Activated CD4-positive, alpha-beta T cell treated with anti-CD3 and anti-CD28 coated beads for 24 hours (primary cell): ENCODE measurements around the gene GTF3C4.
A peak's percentile ranks its signal among the peaks of the same experiment; 100 is the strongest.

Source experiments
- DNase-seq, 2 donors: peaks; one replicate each; pipeline ENCODE4 v3.0.0-alpha.2; 2020; ENCODE audit warnings: low read depth in 2 of 2

GTF3C4 gene, protein sequence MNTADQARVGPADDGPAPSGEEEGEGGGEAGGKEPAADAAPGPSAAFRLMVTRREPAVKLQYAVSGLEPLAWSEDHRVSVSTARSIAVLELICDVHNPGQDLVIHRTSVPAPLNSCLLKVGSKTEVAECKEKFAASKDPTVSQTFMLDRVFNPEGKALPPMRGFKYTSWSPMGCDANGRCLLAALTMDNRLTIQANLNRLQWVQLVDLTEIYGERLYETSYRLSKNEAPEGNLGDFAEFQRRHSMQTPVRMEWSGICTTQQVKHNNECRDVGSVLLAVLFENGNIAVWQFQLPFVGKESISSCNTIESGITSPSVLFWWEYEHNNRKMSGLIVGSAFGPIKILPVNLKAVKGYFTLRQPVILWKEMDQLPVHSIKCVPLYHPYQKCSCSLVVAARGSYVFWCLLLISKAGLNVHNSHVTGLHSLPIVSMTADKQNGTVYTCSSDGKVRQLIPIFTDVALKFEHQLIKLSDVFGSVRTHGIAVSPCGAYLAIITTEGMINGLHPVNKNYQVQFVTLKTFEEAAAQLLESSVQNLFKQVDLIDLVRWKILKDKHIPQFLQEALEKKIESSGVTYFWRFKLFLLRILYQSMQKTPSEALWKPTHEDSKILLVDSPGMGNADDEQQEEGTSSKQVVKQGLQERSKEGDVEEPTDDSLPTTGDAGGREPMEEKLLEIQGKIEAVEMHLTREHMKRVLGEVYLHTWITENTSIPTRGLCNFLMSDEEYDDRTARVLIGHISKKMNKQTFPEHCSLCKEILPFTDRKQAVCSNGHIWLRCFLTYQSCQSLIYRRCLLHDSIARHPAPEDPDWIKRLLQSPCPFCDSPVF

DNA sequence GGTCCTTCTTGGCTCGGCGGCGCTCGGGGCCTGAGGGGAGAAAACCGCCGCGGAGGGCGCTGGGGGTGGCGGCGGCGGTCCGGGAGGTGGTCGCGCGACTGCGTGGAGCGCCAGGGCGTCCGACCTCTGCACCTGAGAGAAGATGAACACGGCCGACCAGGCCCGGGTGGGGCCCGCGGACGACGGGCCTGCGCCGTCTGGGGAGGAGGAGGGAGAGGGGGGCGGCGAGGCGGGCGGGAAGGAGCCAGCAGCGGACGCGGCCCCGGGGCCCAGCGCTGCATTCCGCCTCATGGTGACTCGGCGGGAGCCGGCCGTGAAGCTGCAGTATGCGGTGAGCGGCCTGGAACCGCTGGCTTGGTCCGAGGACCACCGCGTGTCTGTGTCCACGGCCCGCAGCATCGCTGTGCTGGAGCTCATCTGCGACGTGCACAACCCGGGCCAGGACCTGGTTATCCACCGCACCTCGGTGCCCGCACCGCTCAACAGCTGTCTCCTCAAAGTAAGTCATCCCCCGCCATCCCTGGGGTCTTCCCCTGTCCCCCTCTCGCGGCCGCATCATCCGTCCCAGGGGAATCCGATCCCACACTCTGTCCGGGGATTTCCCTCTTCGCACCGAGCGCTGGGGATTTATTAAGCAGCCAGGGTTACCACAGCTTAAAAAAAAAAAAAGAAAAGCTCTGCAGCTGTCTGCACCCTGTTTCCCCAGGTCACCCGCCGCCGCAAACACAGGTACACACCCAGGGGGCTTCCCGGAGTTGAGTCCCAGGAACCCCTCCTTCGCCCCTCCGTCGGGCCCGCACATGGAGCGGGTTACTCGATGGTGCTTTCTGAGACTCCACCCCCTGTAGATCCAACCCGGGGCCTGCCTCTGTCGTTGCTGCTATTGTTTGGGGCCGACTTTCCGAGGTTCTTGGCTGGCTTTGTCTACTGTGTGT is at the start of gene GTF3C4:
Gene GTF3C4 (plus strand): TSS at position 8 of the 935 bp plus-strand sequence. CDS start 135 bp downstream, at position 143.
- DNase-seq, result peak; percentile 9 to 15

DNA sequence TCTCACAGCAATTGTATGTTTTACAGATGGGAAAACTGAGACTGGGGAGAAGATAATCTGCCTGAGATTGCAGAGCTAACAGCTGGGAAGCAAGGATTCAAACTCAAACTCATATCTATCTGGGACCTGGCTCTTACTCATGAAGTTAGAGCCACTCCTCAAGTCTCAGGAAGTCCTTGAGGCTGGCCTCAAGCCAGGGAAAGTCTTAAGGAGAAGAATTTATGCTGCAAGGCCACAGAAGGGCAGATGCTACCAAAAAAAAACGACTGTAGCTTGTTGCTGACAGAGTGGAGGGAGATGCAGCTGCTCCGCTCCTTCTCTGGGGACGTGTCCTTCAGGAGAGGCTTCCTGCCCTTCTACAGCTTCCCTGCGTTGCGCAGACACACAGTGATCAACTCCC is 48.1 kb upstream of the GTF3C4 start:
- no peak for DNase-seq

DNA sequence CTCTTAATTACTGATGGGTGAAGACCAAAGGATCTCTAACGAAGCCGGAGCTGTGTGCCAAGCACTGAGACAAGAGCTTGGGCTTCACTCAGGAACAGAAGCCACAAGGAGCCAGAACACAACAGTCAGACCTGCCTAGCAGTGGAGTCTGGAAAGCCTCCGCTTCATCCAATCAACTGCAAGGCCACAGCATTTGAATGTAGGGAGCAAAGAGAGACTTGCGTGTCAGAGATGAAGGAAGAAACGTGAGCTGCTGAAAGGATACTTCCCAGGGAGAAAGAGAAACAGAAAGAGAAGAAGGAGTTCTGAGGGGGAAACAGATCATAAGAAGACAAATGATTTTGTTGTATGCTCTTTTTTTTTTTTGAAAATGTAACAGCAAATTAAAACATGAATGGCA is 44.0 kb upstream of the GTF3C4 start:
- no peak for DNase-seq

DNA sequence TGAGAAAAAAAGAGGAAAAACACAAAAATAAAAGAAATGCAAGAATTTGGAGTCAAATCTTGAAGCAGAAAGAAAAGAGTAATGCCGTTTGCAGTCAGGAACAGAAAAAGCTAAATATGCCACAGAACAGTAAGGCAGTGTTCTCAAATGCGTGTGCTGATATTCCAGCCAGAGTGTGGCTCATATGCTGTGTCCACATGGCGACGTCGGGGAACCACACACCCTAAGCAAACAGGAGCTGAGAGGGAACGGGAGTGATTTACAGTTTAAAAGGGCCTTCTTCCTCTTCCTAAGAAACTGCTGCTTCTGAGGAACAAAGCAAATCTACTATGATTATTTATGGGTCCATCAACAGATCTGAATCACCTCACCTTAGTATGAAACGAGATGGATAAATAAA is 43.2 kb upstream of the GTF3C4 start:
- DNase-seq, result no peak

DNA sequence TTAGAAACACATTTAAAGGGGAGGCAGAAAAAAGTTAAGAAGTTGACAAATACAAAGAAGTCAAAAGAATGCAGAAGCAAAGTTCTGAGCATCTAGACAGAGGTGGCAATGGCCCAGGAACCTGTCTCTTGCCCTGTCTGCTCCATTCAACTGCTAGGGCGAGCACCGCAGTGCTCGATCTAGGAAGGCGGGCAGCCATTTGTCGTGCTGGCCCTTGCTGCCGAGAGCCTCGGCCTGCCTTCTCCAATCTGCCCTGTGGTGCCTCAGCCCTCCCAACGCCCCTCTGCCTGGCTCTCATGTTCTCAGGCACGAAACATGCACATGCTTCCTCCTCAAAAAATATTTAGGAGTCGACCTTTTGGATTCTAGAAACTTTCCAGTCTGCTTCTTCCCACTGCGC is 42.7 kb upstream of the GTF3C4 start:
- no peak for DNase-seq

DNA sequence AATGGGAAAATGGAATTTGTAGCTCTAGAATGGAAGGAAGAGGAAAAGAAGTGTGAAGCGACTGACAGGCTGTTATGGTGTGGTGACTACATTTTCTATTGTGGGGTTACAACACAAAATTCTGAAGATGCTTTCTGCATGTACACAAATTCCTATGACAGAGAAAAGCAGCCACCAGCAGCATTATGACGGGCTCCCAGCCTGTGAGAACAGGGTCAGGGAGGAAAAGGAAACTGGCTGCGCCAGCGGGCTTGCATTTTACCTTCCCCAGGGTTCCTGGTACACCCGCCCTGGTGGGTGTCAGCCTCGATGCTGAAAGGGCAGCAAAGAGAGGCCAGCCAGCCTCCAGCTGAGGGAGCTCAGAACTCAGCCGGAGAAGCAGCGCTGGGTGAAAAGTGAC is 41.5 kb upstream of the GTF3C4 start:
- no peak for DNase-seq

DNA sequence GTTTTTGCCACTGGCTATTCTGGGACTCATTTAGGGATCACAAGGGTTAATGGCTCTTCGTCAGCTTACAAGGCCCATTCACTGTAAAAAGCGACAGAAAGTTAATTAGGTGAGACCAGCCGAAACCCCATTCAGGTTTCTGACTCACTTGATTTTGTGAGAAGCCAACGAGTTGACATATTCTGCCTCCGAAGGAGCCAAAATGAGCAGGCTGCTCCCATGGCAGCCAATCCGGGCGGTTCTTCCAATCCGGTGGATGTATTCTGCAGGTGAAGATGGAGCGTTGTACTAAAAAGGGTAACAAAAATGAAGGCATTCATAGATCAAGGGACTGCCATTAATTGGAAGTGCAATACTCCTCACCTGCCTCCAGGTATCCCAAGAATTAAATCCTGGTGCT is 40.1 kb upstream of the GTF3C4 start:
- DNase-seq, result no peak

DNA sequence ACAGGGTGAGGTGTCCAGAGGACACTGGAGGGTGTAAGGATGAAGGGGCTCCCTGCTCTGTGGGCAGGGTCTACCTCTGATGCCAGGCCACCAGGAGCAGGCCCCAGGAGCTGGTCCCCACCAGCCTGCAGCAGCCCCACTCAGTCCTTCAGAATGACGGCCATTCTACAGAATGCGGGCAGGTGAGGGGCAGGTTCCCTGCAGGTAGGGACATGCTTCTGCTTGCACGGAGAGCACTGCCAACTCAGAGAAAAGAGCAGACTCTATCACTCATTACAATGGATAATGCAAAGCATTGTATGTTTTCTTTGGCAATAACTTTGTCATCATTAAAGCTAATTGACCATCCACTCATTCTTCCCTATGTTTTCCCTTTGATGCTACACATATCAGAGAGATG is 39.5 kb upstream of the GTF3C4 start:
- no peak for DNase-seq

DNA sequence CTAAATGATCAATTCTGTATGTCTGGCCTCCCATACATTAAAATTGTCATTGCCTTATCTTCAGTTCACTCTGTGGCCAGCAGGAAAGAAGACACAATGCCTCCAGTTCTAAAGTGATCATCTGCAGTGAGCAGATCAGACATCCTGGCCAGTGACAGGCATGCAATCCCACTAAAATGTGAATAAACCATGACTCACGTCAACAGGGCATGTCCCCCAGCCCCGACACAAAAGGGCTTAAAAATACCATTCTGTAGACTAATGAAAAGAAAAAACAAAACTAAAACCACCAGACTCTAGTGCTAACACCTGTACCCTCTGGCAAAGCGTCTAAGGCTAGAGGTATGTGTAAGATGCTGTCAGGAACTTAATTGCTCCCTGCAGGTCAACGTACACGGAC is 39.0 kb upstream of the GTF3C4 start:
- DNase-seq, result no peak

DNA sequence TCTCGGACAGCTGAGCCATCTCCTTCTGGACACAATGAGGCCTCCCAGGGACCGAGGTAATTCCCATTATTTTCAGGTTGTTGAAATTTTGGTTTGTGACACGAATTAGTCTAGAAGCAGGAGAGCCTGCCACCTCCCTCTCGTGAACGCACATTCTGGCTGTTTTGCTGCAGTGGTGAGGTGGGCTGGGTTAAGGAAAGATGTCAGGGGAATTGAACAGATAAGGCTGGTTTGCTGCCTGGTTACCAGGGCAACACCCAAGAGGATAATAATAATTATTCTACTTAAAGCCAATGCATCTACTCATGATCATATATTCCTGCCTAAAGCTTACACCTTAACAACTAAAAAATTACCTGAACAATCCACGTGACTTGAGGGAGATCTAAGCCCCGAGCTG is 38.6 kb upstream of the GTF3C4 start:
- no peak for DNase-seq

DNA sequence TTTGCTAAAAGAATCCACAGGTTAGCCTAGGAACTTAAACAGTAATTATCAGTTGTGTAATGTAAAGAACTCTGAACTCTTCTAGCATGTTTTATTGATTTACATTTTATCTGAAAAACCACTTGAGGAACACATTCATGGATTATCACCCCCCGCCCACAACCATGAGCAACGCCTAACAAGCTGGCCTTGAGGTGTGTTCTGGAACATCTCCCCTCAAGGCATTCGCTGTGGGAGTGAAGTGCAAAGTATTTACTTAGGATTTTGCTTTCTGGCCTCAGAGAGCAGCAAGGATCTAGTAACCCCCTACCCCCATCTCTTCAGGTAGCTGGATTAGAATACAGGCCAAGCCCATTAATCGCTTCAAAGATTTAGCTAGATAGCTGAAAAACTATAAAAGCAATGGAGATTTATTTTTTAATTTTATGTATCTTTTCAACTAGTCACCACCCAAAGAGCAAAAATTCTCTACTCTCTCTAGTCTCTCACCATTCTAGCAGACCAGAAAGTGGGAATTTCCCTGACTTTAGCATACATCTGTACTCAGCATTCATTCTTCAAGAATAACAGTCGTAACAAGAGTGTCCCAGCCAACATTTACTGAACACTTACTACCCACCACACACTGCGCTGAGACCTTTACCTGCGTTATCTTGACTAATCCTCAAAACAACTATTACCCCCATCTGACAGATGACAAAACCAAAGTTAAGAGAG is 37.7 kb upstream of the GTF3C4 start:
- no peak for DNase-seq

DNA sequence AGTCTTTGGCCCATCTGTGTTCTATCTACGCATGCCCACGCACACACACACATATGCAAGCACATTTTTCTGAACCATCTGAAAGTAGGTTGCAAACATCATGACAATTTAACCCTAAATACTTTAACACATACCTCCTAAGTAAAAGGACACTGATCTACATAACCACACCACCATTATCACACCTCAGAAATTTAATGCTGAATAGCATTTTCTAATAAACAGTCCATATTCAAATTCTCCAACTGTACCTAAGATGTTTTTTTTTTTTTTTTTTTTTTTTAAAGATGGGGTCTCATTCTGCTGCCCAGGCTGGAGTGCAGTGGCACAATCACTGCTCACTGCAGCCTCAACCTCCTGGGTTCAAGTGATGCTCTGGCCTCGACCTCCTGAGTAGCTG is 35.9 kb upstream of the GTF3C4 start:
- DNase-seq, result no peak

DNA sequence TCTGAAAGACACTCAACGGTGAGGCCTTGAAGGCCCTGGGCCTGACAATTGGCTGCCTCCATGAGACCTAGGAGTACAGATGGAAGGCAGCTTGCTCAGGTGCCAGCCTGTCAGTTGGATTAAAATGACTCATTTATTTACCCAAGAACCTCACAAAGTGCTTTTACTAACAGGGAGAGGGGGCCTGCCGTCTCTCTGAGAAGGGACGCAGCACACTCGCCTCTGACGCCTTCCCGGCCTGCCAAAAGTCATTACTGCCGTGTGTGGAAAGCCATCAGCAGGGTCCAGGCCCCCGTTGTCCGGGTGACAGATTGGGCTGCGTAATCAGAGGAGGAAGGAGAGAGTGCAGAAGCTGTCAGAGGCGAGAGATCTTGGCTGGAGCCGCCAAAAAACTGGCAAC is 32.9 kb upstream of the GTF3C4 start:
- DNase-seq, result no peak

DNA sequence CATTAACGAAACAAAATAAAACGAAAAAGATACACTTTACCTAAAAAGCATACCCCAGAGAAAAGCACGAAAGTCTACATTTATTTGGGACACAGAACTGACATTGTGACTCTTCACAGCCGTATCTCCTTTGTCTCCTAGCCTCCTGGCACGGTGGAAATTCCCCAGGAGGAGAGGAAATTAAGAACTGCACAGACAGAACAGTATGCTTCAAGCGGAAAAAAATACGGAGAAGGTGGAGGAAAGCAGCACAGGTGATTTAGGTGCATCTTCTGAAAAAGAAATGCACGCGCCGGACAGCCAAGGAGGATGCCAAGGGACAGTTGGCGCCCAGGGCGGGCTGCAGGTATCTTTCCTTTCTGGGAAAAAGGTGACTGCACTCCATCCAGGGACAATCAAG is 32.5 kb upstream of the GTF3C4 start:
- no peak for DNase-seq

DNA sequence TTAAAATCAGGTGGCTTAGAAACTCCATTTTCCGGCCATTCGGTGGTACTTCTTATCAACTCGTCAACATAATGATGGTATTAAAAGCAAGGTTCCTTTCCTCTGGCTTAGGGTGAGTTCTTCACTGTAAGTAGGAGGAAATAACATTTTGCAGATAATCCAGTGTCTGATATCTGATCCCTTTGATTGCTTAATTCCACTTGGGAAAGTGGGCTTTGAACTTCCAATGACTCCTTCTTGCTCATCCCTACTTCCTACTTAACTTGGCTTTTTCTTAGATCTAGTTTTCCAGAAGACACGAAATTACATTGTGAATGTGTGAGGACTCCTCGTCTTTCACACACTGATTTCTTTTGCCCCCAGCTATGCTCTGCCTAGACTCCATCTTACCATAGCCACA is 32.0 kb upstream of the GTF3C4 start:
- no peak for DNase-seq

DNA sequence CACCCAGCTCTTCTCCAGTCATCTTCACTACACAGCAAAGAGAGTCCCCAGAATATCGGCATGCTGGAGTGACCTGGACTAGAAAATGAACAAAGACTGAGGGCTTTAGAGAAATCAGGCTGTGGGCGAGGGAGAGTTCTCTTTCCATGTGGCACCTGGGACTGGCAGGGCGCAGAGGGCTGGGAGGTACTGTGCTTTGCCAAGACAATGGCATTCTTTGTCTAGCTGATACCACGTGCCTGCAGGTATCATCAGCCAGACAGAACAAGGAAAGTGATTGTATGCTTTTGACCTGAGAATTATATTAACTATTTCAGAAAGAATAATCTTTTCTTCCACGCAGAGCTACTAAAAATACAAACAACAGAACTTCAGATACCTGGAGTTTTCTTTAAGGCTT is 30.9 kb upstream of the GTF3C4 start:
- no peak for DNase-seq

DNA sequence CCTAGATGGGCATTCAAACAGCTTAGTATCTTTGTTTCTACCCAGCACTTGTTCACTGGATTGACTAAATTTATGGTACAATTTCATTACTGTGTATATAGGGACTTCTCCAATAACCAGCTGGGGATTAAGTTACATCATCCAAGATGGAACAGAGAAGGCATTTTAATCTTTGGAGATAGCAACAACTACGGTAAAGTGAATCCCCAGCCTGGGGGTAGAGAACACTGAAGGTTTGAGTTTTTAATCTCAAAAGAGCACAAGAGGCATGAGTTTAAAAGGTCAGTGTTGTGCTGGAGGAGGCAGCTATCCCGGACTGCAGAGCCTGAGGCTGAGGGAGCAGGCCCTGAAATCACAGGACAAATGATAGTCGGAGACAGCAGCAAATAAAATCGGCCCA is 29.0 kb upstream of the GTF3C4 start:
- no peak for DNase-seq

DNA sequence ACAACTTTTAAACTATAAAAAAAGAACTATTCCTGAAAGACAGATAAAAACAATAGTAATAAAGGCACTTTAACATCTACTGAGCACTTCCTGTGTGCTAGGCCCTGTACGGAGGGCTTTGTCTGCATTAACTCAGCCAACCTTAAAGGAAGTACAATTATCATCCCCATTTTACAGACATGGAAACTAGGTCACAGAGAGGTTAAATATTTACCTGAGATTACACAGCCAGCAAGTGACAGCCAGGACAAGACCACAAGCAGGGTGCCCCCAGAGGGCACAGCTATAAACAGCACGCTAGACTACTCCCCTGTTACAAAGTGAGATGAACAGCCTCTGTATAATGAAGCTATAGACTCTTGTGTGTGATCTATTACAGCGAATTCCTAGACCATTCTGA is 26.0 kb upstream of the GTF3C4 start:
- DNase-seq, result no peak

DNA sequence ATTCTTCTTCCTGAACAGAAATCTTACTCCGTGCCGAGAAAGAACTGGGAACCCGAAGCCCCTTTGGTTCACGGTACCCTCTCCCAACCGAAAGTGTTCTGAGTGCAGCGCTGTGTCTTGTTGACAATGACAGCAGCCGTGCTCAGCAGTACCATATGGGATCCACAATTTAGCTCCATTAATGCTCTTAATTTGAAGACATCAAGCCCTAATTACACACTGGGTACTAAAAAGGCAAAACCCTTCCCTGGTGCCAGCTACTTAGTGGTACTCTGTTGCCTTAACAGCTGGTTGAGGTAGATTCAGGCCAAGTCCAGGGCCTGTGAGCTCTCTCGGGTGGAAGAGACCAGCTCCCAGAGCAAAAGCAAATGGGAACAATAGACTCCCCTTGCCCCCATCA is 25.0 kb upstream of the GTF3C4 start:
- no peak for DNase-seq

DNA sequence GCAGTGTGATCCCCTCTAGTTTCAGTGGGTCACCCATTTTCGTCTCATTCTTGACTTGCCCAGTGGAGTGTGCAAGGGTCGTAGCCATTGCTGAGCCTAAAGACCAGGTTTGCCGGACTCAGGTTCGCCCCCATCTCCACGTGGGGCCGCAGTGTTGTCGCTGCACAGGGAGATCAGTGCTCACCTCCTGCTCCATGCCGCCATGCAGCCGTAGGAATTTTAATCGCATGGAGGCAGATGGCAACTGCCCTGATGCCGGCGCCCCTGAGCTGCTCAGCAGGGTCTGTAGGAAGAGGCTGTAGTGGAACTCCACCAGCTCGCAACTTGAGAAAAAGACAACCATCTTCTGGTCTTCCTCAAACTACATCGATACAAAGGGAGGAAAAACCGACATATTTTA is 24.6 kb upstream of the GTF3C4 start:
- DNase-seq, result no peak

DNA sequence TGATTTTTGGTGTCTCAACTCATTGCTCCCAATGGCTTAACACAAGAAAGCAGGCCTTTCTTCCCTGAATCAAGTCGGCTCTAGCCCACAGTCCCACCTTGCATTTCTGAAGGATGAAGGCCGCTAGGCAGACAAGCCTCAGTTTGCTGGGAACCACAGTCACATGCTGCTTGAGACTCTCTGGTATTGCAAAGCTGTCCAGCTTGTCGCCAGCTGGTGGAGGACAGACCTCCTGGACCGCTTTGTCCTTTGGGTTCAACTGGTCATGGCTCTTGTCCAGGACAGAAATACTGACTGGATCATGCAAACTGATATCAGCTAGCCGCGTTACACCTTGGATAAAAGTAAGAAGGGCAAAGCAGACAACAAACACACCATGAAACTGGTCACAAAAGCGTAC is 23.5 kb upstream of the GTF3C4 start:
- no peak for DNase-seq

DNA sequence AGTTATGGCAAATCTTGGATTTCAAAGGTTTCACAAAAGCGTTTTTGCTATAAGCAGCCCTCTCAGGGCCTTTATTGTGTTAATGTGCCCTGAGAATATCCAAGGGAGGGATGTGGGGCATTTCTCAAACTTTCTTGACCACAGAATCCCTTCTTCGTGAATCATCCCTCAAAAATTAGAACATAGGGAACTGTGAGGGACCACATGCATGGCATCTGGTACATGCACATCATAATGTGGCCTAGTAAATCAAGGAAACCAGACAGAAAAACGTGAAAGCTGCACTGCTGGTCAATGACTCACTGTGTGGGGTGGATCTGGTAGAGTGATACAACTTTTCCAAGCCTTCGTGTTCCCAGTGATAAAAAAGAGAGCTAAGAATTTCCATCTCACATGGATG is 22.9 kb upstream of the GTF3C4 start:
- DNase-seq, result no peak
